Measurements from ENCODE around the gene AIFM2.

AIFM2 gene

DNA sequence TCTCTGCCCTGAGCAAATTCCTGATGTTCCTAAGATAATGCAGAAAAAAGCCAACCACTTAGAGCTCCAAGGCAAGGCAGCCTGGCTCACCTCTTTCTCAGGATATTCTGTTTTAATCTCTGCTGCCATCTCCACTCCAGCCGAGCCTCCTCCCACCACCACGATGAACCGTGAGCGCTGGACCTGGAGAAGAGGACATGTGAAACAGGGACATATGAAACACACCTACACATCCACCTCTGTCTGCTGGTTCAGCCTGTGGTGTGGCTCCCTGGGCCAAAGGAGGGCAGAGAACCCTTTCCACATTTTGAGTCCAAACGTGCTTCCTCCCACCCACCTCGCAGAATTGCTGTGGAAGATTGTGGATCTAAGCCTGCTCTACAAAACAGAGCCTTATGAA is 12.2 kb downstream of the AIFM2 start:
- H3K9ac ChIP-seq, result no peak overlapping the region
- TF ChIP-seq, protein P1, sequence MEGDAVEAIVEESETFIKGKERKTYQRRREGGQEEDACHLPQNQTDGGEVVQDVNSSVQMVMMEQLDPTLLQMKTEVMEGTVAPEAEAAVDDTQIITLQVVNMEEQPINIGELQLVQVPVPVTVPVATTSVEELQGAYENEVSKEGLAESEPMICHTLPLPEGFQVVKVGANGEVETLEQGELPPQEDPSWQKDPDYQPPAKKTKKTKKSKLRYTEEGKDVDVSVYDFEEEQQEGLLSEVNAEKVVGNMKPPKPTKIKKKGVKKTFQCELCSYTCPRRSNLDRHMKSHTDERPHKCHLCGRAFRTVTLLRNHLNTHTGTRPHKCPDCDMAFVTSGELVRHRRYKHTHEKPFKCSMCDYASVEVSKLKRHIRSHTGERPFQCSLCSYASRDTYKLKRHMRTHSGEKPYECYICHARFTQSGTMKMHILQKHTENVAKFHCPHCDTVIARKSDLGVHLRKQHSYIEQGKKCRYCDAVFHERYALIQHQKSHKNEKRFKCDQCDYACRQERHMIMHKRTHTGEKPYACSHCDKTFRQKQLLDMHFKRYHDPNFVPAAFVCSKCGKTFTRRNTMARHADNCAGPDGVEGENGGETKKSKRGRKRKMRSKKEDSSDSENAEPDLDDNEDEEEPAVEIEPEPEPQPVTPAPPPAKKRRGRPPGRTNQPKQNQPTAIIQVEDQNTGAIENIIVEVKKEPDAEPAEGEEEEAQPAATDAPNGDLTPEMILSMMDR (conservative IDR thresholded peaks at IDR 0.05; ENCODE audit: low read depth, low read length), result no peak
- no peaks in the 10 kb centered on the region for H3K27me3 ChIP-seq (ENCODE audit: insufficient read depth, low read depth)
- H3K4me1 ChIP-seq (ENCODE audit: low read depth, poor library complexity, severe bottlenecking), result peaks cover 8% of the 10 kb centered on the region
- H2AFZ ChIP-seq (ENCODE audit: low read depth), result no peak overlapping the region
- no peak overlapping the region for H3K4me2 ChIP-seq
- no peaks in the 10 kb centered on the region for H3K79me2 ChIP-seq (ENCODE audit: insufficient read depth, low read depth)
- no peaks in the 10 kb centered on the region for H4K20me1 ChIP-seq (ENCODE audit: insufficient read depth)
- no peak overlapping the region for H3K27ac ChIP-seq
- no peak overlapping the region for H3K4me3 ChIP-seq (IDR thresholded peaks at IDR 0.05; ENCODE audit: insufficient read depth, low read depth, low read length)
- H3K36me3 ChIP-seq (ENCODE audit: insufficient read depth), result no peaks in the 10 kb centered on the region

GRCh38 chr10:70119623-70120022 is 13.0 kb downstream of the AIFM2 start:
- no peaks in the 10 kb centered on the region for H3K36me3 ChIP-seq (ENCODE audit: insufficient read depth)
- no peak overlapping the region for H3K9ac ChIP-seq
- no peak overlapping the region for H3K4me3 ChIP-seq (IDR thresholded peaks at IDR 0.05; ENCODE audit: insufficient read depth, low read depth, low read length)

DNA sequence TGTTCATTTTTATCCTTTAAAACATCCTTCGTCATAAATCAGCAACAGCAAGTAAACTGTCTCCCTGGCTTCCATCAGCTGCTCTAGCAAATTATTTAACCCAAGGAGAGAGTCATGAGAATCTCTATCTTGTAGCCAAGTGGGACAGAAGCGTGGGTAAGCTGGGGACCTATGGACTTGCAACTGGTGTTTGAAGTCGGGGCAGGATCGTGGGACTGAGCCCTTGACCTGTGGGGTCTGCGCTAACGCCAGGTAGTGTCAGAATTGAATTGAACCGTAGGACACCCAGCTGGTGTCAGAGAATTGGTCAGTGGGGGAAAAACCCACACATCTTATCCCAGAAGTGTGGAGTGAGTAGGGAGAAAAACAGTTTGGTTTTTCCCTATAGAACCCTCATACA is 13.4 kb downstream of the AIFM2 start:
- H2AFZ ChIP-seq (ENCODE audit: low read depth), result no peak overlapping the region
- no peaks in the 10 kb centered on the region for H4K20me1 ChIP-seq (ENCODE audit: insufficient read depth)
- TF ChIP-seq, protein P1 (conservative IDR thresholded peaks at IDR 0.05; ENCODE audit: low read depth, low read length), result no peak
- no peak overlapping the region for H3K27ac ChIP-seq
- H3K79me2 ChIP-seq (ENCODE audit: insufficient read depth, low read depth), result no peaks in the 10 kb centered on the region
- no peaks in the 10 kb centered on the region for H3K36me3 ChIP-seq (ENCODE audit: insufficient read depth)
- H3K4me2 ChIP-seq, result no peak overlapping the region
- H3K4me1 ChIP-seq (ENCODE audit: low read depth, poor library complexity, severe bottlenecking), result no peaks in the 10 kb centered on the region
- H3K4me3 ChIP-seq (IDR thresholded peaks at IDR 0.05; ENCODE audit: insufficient read depth, low read depth, low read length), result no peak overlapping the region
- no peak overlapping the region for H3K9ac ChIP-seq
- no peaks in the 10 kb centered on the region for H3K27me3 ChIP-seq (ENCODE audit: insufficient read depth, low read depth)

More at GRCh38 chr10:70119623-70120022, 13.0 kb downstream of the AIFM2 start:
- Histone ChIP-seq H3K79me2 (ENCODE audit: insufficient read depth, low read depth) (no peaks in the 10 kb centered on the region), H3K27me3 (ENCODE audit: insufficient read depth, low read depth) (no peaks in the 10 kb centered on the region), H4K20me1 (ENCODE audit: insufficient read depth) (no peaks in the 10 kb centered on the region), H3K4me2 (no peak overlapping the region), H3K27ac (no peak overlapping the region), H3K4me1 (ENCODE audit: low read depth, poor library complexity, severe bottlenecking) (peaks cover 3% of the 10 kb centered on the region), H2AFZ (ENCODE audit: low read depth) (no peak overlapping the region)
- TF ChIP-seq, protein P1 (conservative IDR thresholded peaks at IDR 0.05; ENCODE audit: low read depth, low read length), result no peak

- TF ChIP-seq, protein P1 (conservative IDR thresholded peaks at IDR 0.05; ENCODE audit: low read depth, low read length), result no peak
- no peaks in the 10 kb centered on the region for H3K27me3 ChIP-seq (ENCODE audit: insufficient read depth, low read depth)
- H3K79me2 ChIP-seq (ENCODE audit: insufficient read depth, low read depth), result no peaks in the 10 kb centered on the region
- no peak overlapping the region for H2AFZ ChIP-seq (ENCODE audit: low read depth)
- no peak overlapping the region for H3K4me3 ChIP-seq (IDR thresholded peaks at IDR 0.05; ENCODE audit: insufficient read depth, low read depth, low read length)
- no peak overlapping the region for H3K4me2 ChIP-seq
- no peak overlapping the region for H3K9ac ChIP-seq
- no peaks in the 10 kb centered on the region for H4K20me1 ChIP-seq (ENCODE audit: insufficient read depth)
- no peaks in the 10 kb centered on the region for H3K36me3 ChIP-seq (ENCODE audit: insufficient read depth)
- H3K4me1 ChIP-seq (ENCODE audit: low read depth, poor library complexity, severe bottlenecking), result no peaks in the 10 kb centered on the region
- no peak overlapping the region for H3K27ac ChIP-seq
Observed at GRCh38 chr10:70118196-70118595, 14.4 kb downstream of the AIFM2 start.
